ENCODE data around the gene FAM118B.

GRCh38 chr11:126217491-126217890, 5.9 kb downstream of the FAM118B start:
- TF ChIP-seq, protein P1, sequence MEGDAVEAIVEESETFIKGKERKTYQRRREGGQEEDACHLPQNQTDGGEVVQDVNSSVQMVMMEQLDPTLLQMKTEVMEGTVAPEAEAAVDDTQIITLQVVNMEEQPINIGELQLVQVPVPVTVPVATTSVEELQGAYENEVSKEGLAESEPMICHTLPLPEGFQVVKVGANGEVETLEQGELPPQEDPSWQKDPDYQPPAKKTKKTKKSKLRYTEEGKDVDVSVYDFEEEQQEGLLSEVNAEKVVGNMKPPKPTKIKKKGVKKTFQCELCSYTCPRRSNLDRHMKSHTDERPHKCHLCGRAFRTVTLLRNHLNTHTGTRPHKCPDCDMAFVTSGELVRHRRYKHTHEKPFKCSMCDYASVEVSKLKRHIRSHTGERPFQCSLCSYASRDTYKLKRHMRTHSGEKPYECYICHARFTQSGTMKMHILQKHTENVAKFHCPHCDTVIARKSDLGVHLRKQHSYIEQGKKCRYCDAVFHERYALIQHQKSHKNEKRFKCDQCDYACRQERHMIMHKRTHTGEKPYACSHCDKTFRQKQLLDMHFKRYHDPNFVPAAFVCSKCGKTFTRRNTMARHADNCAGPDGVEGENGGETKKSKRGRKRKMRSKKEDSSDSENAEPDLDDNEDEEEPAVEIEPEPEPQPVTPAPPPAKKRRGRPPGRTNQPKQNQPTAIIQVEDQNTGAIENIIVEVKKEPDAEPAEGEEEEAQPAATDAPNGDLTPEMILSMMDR (IDR thresholded peaks at IDR 0.05; ENCODE audit: insufficient read depth, low read length, poor library complexity, severe bottlenecking), result no peak
- no peak for TF ChIP-seq EZH2phosphoT487 (conservative IDR thresholded peaks at IDR 0.05; ENCODE audit: low read length)

Measured in SU-DHL-6 (cell line).